Common myeloid progenitor, CD34-positive (primary cell): Measurements from ENCODE around the gene PIEZO1.

Source experiments
- CTCF ChIA-PET: fragments of 350-600 bp; sonication (Branson Sonifier 250); formaldehyde crosslinking; loops from one replicate; lab custom pipeline; 2021; ENCODE audit warnings: antibody characterized with exemption; lab: Charles Lee
- POLR2A ChIA-PET: fragments of 350-600 bp; sonication (Branson Sonifier 250); formaldehyde crosslinking; loops from one replicate; lab custom pipeline; 2021; ENCODE audit warnings: antibody characterized with exemption; lab: Charles Lee
- DNase-seq, 3 donors: peaks; one replicate each; pipeline versions ENCODE4 v3.0.0 to v3.0.0-alpha.2; 2013
- H3K27ac ChIP-seq, 2 experiments: 1 replicate in 1 of 2; 2 replicates in 1 of 2; pipeline ENCODE4 v1.7.0; 2013; ENCODE audit warnings: inconsistent platforms in 2 of 2, low read length in 2 of 2, mild to moderate bottlenecking in 2 of 2, low read depth in 1 of 2, moderate library complexity in 1 of 2; ENCODE audit not compliant: severe bottlenecking in 2 of 2, insufficient read depth in 1 of 2, poor library complexity in 1 of 2
- H3K27me3 ChIP-seq, 5 experiments: replicated peaks in 2 of 5; 1 replicate in 3 of 5; 2 replicates in 2 of 5; pipeline versions ENCODE4 v1.6.1 to v1.7.0; 2013; ENCODE audit warnings: low read length in 4 of 5, mild to moderate bottlenecking in 2 of 5, moderate library complexity in 2 of 5, inconsistent platforms in 1 of 5; ENCODE audit not compliant: insufficient read depth in 5 of 5, control insufficient read depth in 4 of 5
- H3K36me3 ChIP-seq, 4 experiments: 1 replicate in 2 of 4; 2 replicates in 2 of 4; pipeline versions ENCODE4 v1.6.1 to v1.7.0; 2013; ENCODE audit warnings: low read length in 3 of 4, control low read depth in 1 of 4, mild to moderate bottlenecking in 1 of 4; ENCODE audit not compliant: control insufficient read depth in 4 of 4, insufficient read depth in 4 of 4
- H3K4me1 ChIP-seq, 4 experiments: 1 replicate in 3 of 4; 2 replicates in 1 of 4; pipeline versions ENCODE4 v1.6.1 to v1.7.1; 2013; ENCODE audit warnings: low read length in 3 of 4, mild to moderate bottlenecking in 3 of 4, control low read depth in 1 of 4, inconsistent platforms in 1 of 4, moderate library complexity in 1 of 4; ENCODE audit not compliant: control insufficient read depth in 4 of 4, insufficient read depth in 4 of 4; ENCODE audit errors: control extremely low read depth in 1 of 4
- H3K4me3 ChIP-seq, 7 experiments: 1 replicate in 4 of 7; 2 replicates in 3 of 7; pipeline versions ENCODE4 v1.5.1 to v1.7.0; 2013; ENCODE audit warnings: mild to moderate bottlenecking in 7 of 7, low read length in 6 of 7, moderate library complexity in 6 of 7, inconsistent platforms in 2 of 7, low read depth in 2 of 7, control low read depth in 1 of 7; ENCODE audit not compliant: insufficient read depth in 4 of 7, control insufficient read depth in 1 of 7; ENCODE audit errors: extremely low read depth in 1 of 7
- H3K9me3 ChIP-seq, 5 experiments: 1 replicate in 4 of 5; 2 replicates in 1 of 5; pipeline versions ENCODE4 v1.6.1 to v1.7.1; 2013; ENCODE audit warnings: low read length in 4 of 5, mild to moderate bottlenecking in 2 of 5, inconsistent platforms in 1 of 5, low read depth in 1 of 5, moderate library complexity in 1 of 5; ENCODE audit not compliant: control insufficient read depth in 4 of 5, insufficient read depth in 2 of 5; ENCODE audit errors: control extremely low read depth in 1 of 5
- WGBS: methylation state at CpG from one replicate; pipeline ENCODE4 v1.1.5; 2013; ENCODE audit not compliant: insufficient coverage; 5-methylcytosine and 5-hydroxymethylcytosine counted together

PIEZO1 gene

DNA sequence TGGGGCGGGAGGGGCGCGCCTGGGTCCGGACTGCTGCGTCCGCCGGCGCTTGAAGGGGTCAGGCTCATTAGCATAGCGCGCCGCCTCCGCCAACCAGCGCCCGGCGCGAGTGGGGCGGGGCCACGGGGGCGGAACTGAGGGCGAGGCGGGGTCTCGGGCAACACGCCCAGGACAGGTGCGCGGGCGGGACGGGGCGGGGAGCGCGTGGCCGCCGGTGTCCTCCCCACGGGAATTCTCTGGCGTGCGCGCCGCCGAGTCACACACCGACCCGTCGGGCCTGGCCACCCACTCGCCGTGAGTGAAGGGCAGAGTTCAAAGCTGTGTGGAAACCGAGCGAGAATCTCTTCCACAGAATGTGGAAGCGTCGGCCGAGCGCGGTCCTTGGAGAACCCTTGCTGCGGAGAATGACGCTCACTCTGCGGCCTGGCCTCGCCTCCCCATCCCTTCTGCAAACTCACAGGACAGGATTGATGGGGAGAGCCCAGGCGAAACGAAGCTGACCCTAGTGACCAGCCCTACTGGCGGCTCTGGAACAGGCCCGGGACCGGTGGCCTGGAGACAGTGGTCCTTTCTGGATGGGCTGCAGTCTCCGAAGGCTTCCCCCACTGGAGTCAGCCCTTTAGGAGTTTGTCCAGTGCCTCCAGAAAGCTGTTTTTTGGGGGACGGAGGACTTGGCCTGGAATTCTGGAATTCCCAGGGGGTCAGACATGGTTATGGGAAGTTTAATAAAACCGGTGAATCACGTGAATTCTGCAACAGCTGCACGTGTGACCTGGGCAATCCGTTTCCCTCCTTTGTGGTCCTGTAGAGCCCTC lies 98.4 kb downstream of the PIEZO1 start, which contains the start of gene SNAI3:
TSS of gene SNAI3 (minus strand) at position 69 of the 815 bp plus-strand sequence. CDS start 101 bp downstream, outside the sequence.
- peak; percentile 54 to 61 (median 58) for DNase-seq
- Histone ChIP-seq H3K4me3 (peak within 1 kb of the TSS; percentile 43 to 87 (median 74)), H3K27me3 (no peaks in the 10 kb centered on the region), H3K36me3 (no peaks in the 10 kb centered on the region), H3K9me3 (no peaks in the 10 kb centered on the region), H3K4me1 (peaks cover 2 to 64% (median 41%) of the 10 kb centered on the region in 4 experiments), H3K27ac (no peak within 1 kb of the TSS)
- ChIA-PET POLR2A (interaction anchor here (0.5 to 2.1 kb wide), 5 partner anchors 14 to 29 kb away, joined by 3 to 11 read pairs (median 4); no protein-coding TSS in a partner anchor), CTCF (interaction anchor here (3.2 to 3.3 kb wide), 2 partner anchors 14 to 18 kb away, joined by 11 to 24 read pairs; no protein-coding TSS in a partner anchor)
- 16% methylated on average over 46 of the region's 65 CpGs for WGBS

DNA sequence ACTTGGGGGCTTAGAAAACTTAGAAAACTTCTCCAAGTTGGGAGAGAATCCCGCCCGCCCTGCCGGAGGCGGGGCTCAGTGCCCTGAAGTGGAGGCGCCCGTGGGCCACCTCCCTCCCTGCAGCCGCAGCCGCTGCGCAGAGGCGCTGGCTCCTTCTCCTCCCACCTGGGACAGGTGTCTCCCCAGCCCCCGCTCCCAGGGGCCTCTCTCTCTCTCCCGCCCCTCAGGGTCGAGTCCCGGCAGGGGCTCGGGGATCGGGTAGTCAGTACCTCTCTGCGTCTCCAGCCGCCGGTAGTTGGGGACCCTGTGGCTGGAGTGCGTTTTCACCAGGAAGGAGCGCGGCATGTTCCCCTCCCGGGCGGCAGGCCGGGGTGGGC lies 99.0 kb downstream of the PIEZO1 start:
- Histone ChIP-seq H3K9me3 (no peaks in the 10 kb centered on the region), H3K27me3 (no peaks in the 10 kb centered on the region), H3K4me3 (peak overlapping the region; percentile 43 to 87 (median 74)), H3K4me1 (peaks cover 2 to 64% (median 43%) of the 10 kb centered on the region in 4 experiments), H3K27ac (no peak overlapping the region), H3K36me3 (peaks cover 0 to under 1% (median under 1%) of the 10 kb centered on the region in 4 experiments)
- 0% methylated on average over 20 of the region's 25 CpGs for WGBS
- ChIA-PET CTCF (no interaction called here), POLR2A (interaction anchor here (1.0 to 2.1 kb wide), 3 partner anchors 15 to 19 kb away, joined by 3 to 11 read pairs (median 5); no protein-coding TSS in a partner anchor)
- peak in 1 of 3 donors; percentile 31 for DNase-seq

DNA sequence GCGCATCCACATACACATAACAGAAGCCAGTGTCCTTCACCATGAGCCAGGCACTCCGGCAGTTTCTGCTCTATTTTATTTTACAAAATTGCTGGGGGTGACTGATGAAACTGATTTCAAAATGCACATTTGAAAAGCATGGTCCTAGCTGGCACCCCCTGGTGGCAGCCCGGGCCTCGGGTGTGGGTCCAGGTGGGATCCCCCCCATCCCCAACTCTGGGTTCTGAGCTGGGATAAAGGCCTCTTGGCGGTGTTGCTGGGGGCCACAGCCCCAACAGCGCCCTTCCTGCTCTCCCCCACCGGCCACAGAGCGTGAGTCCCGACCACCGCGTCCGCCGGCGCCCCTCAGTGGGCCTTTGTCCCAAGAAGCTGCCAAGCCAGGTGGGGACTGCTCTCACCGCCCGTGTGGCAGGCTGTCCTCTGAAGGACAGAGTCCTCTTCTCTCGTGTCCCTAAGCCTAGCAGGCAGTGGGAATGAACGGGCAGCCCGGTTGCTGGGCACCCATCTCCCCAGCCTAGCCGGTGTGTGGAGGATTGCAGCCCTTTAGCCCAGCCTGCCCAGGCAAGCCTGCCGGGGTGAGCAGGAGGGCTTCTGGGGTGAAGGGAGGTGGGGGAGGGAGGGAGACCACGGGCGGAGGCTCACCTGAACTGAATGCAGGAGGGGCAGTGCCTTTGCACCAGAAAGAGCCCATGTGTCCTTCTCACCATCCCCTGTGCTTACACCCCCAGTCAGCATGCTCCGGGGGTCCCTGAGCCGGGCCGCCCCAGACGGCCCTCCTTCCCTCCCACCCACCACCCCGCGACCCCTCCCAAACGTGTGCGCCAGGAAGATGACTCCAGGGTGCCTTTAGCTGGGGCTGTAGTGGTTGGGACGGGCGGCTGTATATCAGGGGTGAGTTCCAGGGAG lies 99.6 kb downstream of the PIEZO1 start:
- ChIA-PET CTCF (interaction anchor here (0.7 to 1.6 kb wide), 11 partner anchors 9 to 68 kb away, joined by 3 to 14 read pairs (median 3); no protein-coding TSS in a partner anchor), POLR2A (interaction anchor here (0.6 to 2.1 kb wide), 5 partner anchors 15 to 57 kb away, joined by 3 to 11 read pairs (median 3); no protein-coding TSS in a partner anchor)
- Histone ChIP-seq H3K36me3 (peaks cover 0 to 6% (median under 1%) of the 10 kb centered on the region in 4 experiments), H3K27me3 (no peaks in the 10 kb centered on the region), H3K9me3 (no peaks in the 10 kb centered on the region), H3K27ac (no peak overlapping the region), H3K4me3 (peak overlapping the region; percentile 43 to 87 (median 74)), H3K4me1 (peaks cover 2 to 62% (median 47%) of the 10 kb centered on the region in 4 experiments)
- 10% methylated on average over 18 of the region's 33 CpGs for WGBS
- DNase-seq, result peak; percentile 55 to 79 (median 72)

DNA sequence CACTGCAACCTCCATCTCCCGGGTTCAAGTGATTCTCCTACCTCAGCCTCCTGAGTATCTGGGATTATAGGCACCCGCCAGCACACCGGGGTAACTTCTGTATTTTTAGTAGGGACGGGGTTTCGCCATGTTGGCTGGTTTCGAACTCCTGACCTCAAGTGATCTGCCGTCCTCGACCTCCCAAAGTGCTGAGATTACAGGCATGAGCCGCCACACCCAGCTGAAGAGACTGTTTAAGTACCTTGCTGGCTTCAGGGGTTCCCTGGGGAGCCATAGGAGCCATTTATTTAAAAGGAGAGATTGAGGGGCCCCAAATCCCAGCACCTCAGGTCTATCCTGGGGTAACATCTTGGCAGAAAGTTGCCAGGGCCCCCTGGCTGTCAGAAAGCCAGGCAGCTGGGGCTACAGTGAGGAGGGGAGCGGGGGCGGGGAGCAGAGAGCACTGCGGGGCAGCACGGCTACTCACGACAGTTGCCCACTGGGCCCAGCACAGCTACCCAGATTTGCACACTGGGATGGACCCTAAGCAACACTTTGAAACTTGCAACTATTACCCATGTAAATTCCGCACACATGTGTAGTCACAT lies 100.4 kb downstream of the PIEZO1 start:
- peak overlapping the region in 4 of 7 experiments; percentile 73 to 84 (median 78) for H3K4me3 ChIP-seq
- H3K36me3 ChIP-seq, result peaks cover 0 to 6% (median under 1%) of the 10 kb centered on the region in 4 experiments
- H3K27ac ChIP-seq, result no peak overlapping the region
- no peak for DNase-seq
- no peaks in the 10 kb centered on the region for H3K27me3 ChIP-seq
- 96% methylated on average over 14 of the region's 15 CpGs for WGBS
- peaks cover 2 to 58% (median 47%) of the 10 kb centered on the region in 4 experiments for H3K4me1 ChIP-seq
- ChIA-PET POLR2A (interaction anchor here (0.6 to 2.1 kb wide), 4 partner anchors 16 to 56 kb away, joined by 3 to 11 read pairs (median 6); no protein-coding TSS in a partner anchor), CTCF (interaction anchor here (0.7 to 1.6 kb wide), 10 partner anchors 9 to 55 kb away, joined by 3 to 14 read pairs (median 3); no protein-coding TSS in a partner anchor)
- no peaks in the 10 kb centered on the region for H3K9me3 ChIP-seq

DNA sequence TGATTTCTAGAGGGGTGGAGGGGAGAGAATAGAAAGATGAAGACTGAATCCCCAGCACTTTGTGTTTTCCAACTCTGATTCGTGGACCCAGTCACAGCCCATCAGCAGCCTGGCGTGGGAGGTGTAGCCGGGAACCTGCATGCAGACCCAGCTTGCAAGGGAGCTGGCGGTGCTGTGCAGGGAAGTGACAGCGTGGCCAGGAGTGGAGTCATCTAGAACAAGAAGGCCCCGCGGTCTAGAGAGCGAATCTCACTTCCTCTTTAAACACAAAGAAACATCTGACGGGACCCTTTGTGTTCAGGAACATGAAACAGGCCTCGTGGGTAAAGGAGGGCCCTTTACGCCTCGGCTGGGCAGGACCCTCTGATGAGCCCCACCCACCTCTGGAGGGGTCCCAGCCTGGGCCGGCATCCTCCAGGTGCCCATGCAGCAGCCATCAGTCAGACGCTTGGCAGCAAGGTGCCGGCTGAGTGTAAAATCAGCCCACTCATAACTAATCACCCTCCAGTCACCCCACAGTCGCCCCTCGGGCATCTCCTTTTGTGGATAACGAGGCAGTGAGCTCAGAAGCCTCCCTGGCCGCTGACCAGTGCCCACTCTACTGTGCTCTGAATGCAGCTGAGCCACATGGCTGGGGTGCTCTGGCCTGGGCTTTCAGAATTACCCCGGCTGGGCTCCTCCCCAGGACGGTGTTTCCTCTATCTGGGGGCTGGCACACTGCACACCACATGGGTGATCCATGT lies 103.1 kb downstream of the PIEZO1 start:
- 30% methylated on average over 15 of the region's 21 CpGs for WGBS

More for the DNA sequence above, 103.1 kb downstream of the PIEZO1 start:
- Histone ChIP-seq H3K27me3 (no peaks in the 10 kb centered on the region), H3K27ac (peak overlapping the region in 1 of 2 experiments; percentile 30), H3K36me3 (peaks cover 0 to 28% (median 8%) of the 10 kb centered on the region in 4 experiments), H3K9me3 (no peaks in the 10 kb centered on the region), H3K4me3 (peak overlapping the region in 3 of 7 experiments; percentile 23 to 36 (median 33)), H3K4me1 (peaks cover 2 to 46% (median 36%) of the 10 kb centered on the region in 4 experiments)
- DNase-seq, result peak; percentile 78 to 95 (median 92)
- ChIA-PET POLR2A (no interaction called here), CTCF (interaction anchor here (0.6 to 3.7 kb wide), 5 partner anchors 10 to 91 kb away, joined by 3 to 18 read pairs (median 13); partner anchors contain the start of gene MVD)
